ENCODE data around the gene GAPDH.
A peak's percentile ranks its signal among the peaks of the same experiment; 100 is the strongest.
"Not testable (repeated sequence)": the region's sequence is repeated elsewhere in the genome, so short reads cannot be mapped to it uniquely, and the experiment has no call there.

Gene GAPDH

GRCh38 chr12:6533923-6534694 lies at the start of gene GAPDH:
GAPDH (plus strand) TSS chr12:6534517; CDS start chr12:6534833, 316 bp downstream.
- peak; percentile 91 to 92 for DNase-seq

GRCh38 chr12:6488240-6488639 lies 46.1 kb upstream of the GAPDH start:
- no peak for DNase-seq

- DNase-seq = no peak
These were observed 44.9 kb upstream of the GAPDH start for GRCh38 chr12:6489449-6489848.

GRCh38 chr12:6490673-6491072 lies 43.6 kb upstream of the GAPDH start:
- DNase-seq = not testable (repeated sequence)

DNA sequence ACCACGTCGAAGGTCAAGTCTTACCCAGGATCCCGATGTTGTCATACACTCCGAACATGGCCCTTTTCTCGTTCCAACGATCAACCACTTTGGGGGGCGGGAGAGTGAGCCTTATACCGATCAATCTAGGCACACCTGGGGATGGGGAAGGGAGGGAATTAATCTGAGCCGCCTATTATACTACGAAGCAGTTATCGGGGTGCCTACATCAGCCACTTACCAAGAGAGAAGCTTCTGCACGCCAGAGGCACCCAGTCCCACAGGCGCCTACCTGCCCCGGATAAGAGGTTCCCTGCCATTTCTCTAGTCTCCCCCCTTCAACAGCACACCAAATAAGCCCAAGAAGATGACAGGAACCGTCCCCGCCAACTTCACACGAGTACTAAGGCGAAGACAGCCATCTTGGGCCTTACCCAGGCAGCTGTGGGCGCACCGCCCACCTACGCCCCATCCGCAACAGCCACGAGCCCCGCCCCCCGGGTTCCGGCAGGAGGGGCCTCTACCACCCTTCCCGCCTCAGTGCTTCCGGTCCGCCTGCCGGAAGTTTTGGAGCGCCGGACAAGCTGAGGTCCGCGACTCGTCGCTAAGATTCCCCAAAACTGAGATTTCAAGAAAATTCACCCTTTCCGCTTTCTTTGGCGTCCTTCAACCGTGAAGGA lies 41.4 kb upstream of the GAPDH start, which contains the start of gene MRPL51:
MRPL51 (minus strand) TSS at position 425 of the 659 bp plus-strand sequence; CDS start at position 299, 126 bp downstream.
- DNase-seq = peak; percentile 99

- DNase-seq = peak; percentile 93 to 96
These were observed 40.6 kb upstream of the GAPDH start, which contains the start of gene NCAPD2 for GRCh38 chr12:6493497-6494257. NCAPD2 (plus strand) TSS chr12:6494102; CDS start chr12:6495099, 997 bp downstream.

DNA sequence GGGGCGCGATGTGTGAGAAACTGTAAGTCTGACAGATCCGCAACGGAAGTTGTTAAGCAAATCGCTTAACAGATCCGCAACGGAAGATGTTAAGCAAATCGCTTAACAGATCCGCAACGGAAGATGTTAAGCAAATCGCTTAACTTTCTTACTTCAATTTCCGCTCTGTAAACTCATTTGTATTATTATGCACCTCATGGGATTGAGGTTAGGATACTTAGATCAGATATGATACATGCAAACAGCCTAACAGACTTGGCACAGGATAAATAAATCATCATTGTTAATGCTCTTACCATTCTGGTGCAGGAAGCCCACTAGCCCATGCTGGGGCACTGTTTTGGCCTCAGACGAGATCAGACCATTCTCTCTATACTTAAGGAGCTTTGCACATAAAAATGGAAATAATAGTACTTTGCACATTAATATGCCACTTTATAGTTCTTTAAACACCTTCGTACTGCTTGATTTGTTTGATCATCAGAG lies 40.0 kb upstream of the GAPDH start:
- peak in 1 of 2 experiments; percentile 16 for DNase-seq

- no peak for DNase-seq
These were observed 39.3 kb upstream of the GAPDH start for GRCh38 chr12:6494968-6495367.

DNA sequence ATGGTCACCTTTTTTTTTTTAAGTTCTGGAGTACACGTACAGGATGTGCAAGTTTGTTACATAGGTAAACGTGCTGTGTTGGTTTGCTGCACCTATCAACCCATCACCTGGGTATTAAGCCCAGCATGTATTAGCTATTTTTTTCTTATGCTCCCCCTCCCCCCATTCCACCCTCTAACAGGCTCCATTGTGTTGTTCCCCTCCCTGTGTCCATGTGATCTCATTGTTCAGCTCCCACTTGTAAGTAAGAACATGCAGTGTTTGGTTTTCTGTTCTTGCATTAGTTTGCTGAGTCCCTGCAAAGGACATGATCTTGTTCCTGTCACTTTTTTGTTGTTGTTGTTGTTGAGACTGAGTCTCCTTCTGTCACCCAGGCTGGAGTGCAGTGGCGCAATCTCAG lies 37.0 kb upstream of the GAPDH start:
- not testable (repeated sequence) for DNase-seq

DNA sequence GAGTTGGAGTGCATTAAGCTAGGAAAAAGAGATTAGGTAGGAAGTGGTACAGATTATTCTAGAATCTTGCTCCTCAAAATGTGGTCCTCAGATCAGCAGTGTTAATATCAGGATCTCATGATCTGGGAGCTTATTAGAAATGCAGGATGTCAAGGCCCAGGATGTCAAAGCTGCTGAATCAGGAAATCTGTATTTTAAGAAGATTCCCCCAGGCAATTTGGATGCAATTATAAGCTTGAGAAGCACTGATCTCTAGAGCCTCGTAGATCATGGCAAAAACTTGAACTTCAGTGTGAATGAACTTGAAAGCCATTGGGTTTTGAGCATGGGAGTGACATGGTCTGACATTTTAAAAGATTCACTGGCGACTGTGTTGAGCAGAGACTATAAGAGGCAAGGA lies 33.9 kb upstream of the GAPDH start:
- DNase-seq = no peak

- DNase-seq = no peak
These were observed 27.0 kb upstream of the GAPDH start for GRCh38 chr12:6507102-6507998.

DNA sequence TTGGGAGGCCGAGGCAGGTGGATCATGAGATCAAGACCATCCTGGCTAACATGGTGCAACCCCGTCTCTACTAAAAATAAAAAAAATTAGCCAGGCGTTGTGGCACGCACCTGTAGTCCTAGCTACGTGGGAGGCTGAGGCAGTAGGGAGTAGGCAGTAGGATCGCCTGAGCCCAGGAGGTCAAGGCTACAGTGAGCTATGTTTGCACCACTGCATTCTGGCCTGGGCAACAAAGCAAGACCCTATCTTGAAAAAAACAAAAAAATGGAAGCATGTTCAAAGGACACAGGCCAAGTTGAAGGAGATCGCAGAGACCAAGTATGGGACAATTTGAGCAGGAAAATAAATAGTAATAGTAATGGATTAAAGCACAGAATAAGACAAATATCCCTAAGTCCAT lies 26.2 kb upstream of the GAPDH start:
- no peak for DNase-seq

DNA sequence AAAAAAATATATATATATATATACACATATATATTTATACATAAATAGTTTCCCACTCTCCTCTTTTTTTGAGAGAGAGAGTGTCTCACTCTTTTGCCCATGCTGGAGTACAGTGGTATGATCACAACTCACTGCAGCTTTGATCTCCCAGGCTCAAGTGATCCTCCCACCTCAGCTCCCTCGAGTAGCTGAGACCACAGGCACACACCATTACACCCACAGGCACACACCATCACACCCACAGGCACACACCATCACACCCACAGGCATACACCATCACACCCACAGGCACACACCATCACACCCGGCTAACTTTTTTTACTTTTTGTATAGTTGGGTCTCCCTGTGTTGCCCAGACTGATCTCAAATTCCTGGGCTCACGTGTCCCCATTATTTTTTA lies 14.1 kb upstream of the GAPDH start:
- DNase-seq = no peak

GRCh38 chr12:6522193-6522592 lies 12.1 kb upstream of the GAPDH start:
- DNase-seq = no peak

DNA sequence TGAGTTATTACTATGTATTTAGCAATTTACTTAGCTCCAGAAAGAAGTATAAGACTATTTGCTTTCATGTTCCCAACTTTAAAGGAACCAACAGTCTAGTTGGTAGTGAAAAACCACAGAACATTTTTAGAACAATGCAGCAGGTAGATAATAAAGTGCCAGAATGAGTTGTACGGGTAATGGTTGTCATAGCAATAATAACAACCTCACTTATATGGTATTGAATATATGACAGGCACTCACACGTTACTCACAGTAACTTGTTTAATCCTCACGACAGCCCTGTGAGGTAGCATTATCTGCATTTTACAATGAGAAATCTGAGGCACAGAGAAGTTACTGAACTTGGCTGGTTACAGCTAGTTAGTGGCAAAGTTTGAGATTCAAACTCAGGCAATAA lies 10.6 kb upstream of the GAPDH start:
- no peak for DNase-seq

DNA sequence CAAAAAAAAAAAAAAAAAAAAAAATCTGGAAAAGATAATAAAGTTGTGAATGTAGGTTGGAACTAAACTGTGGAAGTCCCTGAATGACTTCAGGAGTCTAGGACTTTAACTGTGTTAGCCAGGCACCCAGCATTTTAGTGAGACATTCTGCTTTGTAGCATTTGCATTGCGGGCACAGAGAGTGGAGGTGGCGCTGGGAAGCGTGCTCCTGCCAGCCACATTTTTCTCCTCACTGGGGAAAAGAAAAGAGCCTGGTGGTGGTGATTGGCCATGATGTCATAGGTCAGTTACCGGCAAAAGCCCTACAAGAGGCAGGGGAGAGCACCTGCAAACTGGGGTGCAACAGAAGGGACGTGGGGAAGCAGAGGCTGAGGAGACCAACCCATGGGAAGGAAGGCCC lies 9.7 kb upstream of the GAPDH start:
- DNase-seq = no peak

DNA sequence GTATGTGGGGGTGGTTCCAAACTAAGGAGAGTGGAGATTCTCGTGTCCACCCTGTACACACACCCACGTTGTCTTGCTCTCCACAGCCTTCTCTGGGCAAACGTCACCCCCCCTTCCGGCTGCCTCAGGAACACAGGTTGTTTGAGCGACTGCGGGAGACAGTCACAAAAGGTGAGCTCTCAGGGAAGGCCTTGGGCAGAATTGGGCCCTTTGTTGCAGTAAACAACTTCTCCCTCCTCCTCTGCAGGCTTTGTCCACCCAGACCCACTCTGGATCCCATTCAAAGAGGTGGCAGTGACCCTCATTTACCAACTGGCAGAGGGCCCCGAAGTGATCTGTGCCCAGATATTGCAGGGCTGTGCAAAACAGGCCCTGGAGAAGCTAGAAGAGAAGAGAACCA lies 8.1 kb upstream of the GAPDH start:
- no peak for DNase-seq

DNA sequence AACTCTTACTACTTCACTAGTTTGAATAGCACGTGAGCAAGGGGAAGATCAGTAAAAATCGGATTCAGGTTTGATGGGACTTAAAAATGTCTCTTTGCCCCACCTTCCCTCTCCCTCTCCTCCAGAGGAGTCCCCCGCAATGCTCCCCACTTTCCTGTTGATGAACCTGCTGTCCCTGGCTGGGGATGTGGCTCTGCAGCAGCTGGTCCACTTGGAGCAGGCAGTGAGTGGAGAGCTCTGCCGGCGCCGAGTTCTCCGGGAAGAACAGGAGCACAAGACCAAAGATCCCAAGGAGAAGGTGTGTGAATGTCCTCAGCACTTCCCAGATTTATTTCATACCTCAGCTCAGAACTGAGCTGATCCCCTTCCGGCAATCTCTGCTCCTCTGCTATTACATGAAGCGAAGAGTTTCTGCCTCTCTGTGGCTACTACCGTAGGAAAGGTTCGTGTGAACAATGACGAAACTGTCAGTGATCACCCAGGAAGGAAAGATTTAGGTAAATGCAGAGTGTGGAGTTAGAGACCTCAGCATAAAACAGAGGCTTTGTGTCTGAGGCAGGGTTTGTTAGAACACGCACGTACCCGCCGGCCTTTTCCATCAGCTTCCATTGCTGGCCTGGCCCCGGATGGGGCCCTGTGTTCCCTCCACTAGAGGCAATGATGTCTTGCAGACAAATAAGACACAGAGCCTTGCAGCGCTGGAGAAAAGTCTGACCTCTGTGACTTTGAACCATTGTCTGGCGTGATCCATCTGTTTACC lies 7.4 kb upstream of the GAPDH start:
- no peak for DNase-seq

DNA sequence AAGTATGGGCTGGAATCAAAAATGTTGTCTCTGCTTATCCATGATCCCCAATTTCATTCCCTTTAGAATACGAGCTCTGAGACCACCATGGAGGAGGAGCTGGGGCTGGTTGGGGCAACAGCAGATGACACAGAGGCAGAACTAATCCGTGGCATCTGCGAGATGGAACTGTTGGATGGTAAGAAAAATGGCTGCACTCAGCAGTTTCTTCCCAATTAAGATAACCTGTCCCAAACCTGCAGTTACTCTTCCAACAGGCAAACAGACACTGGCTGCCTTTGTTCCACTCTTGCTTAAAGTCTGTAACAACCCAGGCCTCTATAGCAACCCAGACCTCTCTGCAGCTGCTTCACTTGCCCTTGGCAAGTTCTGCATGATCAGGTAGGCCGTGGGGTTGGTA lies 6.6 kb upstream of the GAPDH start:
- no peak for DNase-seq

DNA sequence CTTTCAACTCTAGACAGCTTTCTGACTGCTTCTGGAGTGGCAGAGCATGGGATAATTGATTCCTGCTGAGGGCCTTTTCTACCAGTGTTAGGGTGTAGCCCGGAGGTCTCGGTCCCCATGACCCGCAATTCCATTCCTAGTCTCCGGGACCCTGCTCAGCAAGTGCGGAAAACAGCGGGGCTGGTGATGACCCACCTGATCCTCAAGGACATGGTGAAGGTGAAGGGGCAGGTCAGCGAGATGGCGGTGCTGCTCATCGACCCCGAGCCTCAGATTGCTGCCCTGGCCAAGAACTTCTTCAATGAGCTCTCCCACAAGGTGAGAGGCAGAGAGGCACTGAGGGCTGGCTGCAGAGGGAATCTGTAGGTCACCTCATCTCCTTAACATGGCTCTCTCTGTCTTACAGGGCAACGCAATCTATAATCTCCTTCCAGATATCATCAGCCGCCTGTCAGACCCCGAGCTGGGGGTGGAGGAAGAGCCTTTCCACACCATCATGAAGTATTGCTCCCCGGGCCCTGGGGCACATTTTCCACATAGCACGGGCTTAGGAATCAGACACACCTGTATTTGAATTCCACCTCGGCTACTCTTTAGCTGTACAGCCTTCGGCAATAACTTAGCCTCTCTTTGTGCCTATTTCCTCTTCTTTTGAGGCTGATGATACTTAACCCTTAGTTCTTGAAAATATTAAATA lies 5.6 kb upstream of the GAPDH start:
- no peak for DNase-seq

GRCh38 chr12:6529291-6529737 lies 5.0 kb upstream of the GAPDH start:
- no peak for DNase-seq

All from activated CD4-positive, alpha-beta T cell treated with anti-CD3 and anti-CD28 coated beads, Interleukin-2, amount 50 U/mL, for 48 hours (primary cell).